LoVo (cell line): ENCODE data around the gene SLC39A11.
"Not testable (repeated sequence)": the region's sequence is repeated elsewhere in the genome, so short reads cannot be mapped to it uniquely, and the experiment has no call there.

ENCODE experiments used
- DNase-seq: peaks from one replicate; pipeline ENCODE4 v3.0.0-alpha.2; 2016; ENCODE audit warnings: low spot score

SLC39A11 gene

GRCh38 chr17:73007407-73007806, 85.1 kb downstream of the SLC39A11 start:
- no peak for DNase-seq

GRCh38 chr17:73005360-73005759, 87.1 kb downstream of the SLC39A11 start:
- no peak for DNase-seq

DNA sequence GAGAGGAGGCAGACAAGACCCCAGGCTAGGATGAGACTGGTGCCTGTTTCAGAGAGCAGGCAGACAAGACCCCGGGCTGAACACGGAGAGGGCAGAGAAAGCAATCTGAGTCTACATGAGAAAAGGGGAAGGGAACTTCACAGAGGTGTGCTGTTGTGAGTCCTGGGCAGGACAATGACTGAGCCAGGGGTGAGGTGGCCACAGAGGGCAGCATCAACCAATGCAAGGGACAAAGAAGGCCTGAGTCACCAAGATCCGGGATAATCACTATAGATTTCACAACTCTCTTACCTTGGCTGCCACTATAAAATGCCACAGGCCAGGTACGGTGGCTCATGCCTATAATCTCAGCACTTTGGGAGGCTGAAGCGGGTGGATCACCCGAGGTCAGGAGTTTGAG, 89.0 kb downstream of the SLC39A11 start:
- peak; percentile 35 for DNase-seq

GRCh38 chr17:73000832-73001231, 91.7 kb downstream of the SLC39A11 start:
- DNase-seq, result no peak

GRCh38 chr17:72999474-72999873, 93.0 kb downstream of the SLC39A11 start:
- DNase-seq, result not testable (repeated sequence)

GRCh38 chr17:72998343-72998742, 94.1 kb downstream of the SLC39A11 start:
- DNase-seq, result no peak

DNA sequence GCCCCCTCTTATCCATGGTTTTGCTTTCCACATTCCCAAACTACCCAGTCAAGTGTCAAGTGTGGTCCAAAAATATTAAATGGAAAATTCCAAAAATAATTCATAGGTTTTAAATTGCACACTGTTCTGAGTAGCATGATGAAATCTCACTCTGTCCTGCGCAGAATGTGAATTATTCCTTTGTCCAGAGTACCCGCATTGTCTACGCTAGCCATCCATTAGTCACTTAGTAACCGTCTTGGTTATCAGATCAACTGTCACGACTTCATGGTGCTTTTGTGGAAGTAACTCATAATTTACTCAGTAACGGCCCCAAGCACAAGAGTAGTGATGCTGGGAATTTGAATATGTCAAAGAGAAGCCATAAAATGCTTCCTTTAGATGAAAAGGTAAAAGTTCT, 94.9 kb downstream of the SLC39A11 start:
- no peak for DNase-seq

- no peak for DNase-seq
Measured at GRCh38 chr17:72996791-72997190, 95.7 kb downstream of the SLC39A11 start.

DNA sequence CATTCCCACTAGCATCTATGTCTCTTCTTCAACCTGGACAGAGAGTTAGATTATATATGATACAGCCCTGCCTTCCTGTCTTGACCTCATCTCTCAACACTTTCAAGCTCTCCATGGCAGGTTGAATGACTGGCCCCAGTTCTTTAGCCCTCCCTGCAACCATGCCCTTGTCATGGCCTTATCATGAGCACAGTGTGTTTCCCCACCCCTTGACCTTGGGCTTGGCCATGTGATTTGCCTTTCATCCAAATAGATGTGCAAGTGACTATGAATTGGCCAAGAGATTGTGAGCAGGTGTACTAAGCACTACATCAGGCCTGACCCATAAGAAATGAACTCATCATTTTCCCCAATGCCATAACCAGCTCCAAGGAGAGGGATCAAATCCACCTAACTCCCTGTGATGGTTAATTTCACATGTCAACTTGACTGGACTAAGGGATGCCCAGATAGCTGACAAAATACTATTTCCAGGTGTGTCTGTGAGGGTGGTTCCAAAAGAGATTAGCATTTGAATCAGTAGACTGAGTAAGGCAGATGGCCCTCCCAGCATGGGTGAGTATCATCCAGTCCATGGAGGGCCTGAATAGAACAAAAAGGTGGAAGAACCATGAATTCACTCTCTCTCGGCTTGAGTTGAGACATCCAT, 97.4 kb downstream of the SLC39A11 start:
- no peak for DNase-seq

- not testable (repeated sequence) for DNase-seq
Measured at GRCh38 chr17:72992783-72993467, 99.6 kb downstream of the SLC39A11 start.

DNA sequence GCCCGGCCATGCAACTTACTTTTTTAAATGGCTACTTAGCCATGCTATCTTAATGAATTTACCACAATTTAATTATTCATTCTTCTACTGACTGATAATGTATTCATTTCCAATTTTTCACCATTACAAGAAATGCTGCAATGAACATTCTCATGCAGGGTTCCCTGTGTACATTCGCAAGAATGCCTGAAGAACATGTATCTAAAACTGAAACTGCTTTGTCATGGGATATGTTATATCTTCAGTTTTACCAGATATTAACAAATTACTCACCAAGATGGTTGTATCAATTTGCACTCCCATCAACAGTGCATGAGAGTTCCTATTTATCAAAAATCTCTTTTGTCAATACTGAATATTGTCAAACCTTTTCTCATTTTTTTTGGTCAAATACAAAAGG, 100.8 kb downstream of the SLC39A11 start:
- no peak for DNase-seq

DNA sequence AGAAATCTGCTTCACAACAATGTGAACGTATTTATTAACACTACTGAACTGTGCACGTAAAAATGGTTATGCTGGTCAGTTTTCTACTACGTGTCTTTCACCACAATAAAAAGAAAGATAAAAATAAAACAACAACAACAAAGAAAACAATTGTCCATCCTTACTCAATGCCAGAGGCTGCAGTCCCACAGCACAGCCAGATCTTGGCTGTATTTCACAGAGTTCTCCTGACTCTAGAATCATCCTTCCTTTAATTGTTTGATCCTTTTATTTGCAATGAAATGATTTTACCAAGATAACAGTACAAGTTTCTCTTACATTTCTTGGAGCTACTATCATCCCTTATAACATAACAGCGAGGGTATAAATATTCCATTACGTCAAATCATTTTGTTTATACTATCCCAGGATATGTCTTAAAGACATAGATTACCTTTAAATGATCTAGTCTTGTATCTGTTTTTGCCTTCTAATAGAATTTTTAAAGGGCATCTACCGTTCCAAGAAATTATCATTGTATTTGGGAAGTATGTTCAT, 103.3 kb downstream of the SLC39A11 start:
- no peak for DNase-seq

DNA sequence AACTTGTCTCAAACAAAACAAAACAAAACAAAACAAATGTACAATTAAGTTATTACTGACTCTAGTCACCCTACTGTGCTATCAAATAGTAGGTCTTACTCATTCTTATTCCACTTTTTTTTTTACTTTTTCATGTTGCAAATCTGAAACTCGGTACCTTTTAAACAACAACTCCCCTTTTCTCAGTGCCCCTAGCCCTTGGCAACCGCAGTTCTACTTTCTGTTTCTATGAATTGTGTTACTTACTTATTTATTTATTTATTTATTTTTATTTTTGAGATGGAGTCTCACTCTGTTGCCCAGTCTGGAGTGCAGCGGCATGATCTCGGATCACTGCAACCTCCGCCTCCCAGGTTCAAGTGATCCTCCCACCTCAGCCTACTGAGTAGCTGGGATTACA, 104.0 kb downstream of the SLC39A11 start:
- no peak for DNase-seq

- DNase-seq, result no peak
Measured at GRCh38 chr17:72987166-72987565, 105.3 kb downstream of the SLC39A11 start.

GRCh38 chr17:72985882-72986720, 106.4 kb downstream of the SLC39A11 start:
- DNase-seq, result peak; percentile 54

GRCh38 chr17:72984926-72985325, 107.6 kb downstream of the SLC39A11 start:
- no peak for DNase-seq

DNA sequence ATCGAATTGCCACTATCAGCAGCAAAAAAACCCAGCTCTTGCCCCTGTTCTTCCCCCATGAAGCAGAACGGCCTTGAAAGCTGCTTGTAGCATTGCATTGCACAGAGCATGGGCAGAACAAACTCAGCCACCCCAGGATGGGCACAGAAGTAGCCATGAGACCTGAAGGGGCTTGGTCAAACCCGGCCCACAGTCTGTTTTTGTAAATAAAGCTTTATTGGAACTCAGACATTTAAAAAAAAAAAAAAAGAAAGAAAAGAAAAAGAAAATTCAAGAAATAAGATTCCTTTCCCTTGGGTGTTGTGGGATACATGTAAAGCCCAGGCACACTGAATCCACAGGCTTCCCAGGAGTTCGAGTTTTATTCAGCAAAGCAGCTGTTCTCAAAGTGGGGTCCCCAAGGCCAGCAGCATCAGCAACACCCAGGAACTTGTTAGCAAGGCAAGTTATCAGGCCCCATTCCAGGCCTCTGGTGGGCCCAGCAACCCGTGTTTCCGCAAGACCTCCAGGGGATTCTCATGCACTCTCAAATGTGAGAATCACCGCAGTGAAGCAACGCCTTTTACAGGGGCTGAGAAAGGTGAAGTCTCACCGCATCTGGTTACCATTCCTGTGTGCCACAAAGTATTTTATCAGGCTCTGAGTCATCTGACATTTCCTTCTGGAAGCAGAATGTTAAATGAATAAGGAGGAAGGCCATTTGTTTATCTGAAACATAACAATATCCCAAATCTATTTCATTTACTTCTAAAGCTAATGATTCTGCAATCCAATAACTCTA, 108.2 kb downstream of the SLC39A11 start:
- peak; percentile 15 for DNase-seq

- no peak for DNase-seq
Measured at GRCh38 chr17:72982680-72983079, 109.8 kb downstream of the SLC39A11 start.

DNA sequence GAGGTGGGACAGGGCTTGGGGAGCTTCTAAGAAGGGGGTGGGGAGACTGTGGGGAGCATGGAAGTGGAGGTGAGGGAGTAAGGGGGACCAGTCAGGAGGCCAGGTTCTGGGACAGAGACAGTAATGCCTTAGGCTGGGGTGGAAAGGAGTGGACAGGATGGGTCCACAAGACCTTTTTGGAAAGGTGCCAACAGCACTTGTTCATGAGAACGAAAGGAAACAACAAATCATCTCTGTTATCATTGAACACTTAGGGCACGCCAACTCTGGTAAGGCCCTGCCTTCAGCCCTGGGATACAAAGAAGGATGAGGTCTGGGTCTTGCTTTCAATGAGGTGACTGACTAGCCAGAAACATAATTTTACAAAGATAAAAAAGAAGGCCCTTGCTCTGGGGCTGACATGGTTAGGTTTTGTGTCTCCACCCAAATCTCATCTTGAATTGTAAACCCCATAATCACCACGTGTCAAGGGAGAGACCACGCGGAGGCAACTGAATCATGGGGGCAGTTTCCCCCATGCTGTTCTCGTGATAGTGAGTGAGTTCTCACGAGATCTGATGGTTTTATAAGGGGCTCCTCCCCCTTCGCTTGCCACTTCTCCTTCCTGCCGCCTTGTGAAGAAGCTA, 113.8 kb downstream of the SLC39A11 start:
- no peak for DNase-seq

GRCh38 chr17:72977771-72978417, 114.6 kb downstream of the SLC39A11 start:
- DNase-seq, result peak; percentile 34
